SU-DHL-6 (cell line): ENCODE data around the gene MYL6B.

Source experiments
- H2AFZ ChIP-seq: fragments of 200-600 bp; sonication (generic); 2 replicates; pipeline ENCODE4 v1.6.1; 2014; ENCODE audit warnings: low read depth, mild to moderate bottlenecking, moderate library complexity, mixed read lengths, antibody characterized with exemption, low read length; ENCODE audit not compliant: severe bottlenecking
- H3F3A ChIP-seq: fragments of 200-600 bp; shearing (Covaris generic); 2 replicates; pipeline ENCODE4 v1.6.0; 2016; ENCODE audit warnings: antibody characterized with exemption, mild to moderate bottlenecking; ENCODE audit not compliant: insufficient read depth
- H3K27ac ChIP-seq: fragments of 200-600 bp; sonication (generic); 2 replicates; pipeline ENCODE4 v1.5.1; 2016; ENCODE audit warnings: low read depth, mild to moderate bottlenecking, low read length, moderate library complexity, mixed read lengths
- H3K27me3 ChIP-seq: fragments of 200-600 bp; sonication (generic), shearing (Covaris generic); 2 replicates; pipeline ENCODE4 v1.6.0; 2014; ENCODE audit warnings: mild to moderate bottlenecking, low read length
- H3K36me3 ChIP-seq: fragments of 200-600 bp; sonication (generic); 2 replicates; pipeline ENCODE4 v1.6.1; 2014; ENCODE audit warnings: mild to moderate bottlenecking, low read length, mixed read lengths
- H3K4me2 ChIP-seq: fragments of 300-600, 200-600 bp; shearing (Covaris generic), sonication (generic); 2 replicates; pipeline ENCODE4 v1.6.0; 2014; ENCODE audit warnings: low read length, low read depth, mild to moderate bottlenecking; ENCODE audit not compliant: poor library complexity, severe bottlenecking
- H3K4me3 ChIP-seq: fragments of 200-600 bp; sonication (generic); 2 replicates; pipeline ENCODE4 v1.5.1; 2014; ENCODE audit warnings: antibody characterized with exemption, low read length, mild to moderate bottlenecking, mixed read lengths; ENCODE audit not compliant: insufficient read depth, poor library complexity, severe bottlenecking
- H3K79me2 ChIP-seq: fragments of 200-600 bp; sonication (generic); 2 replicates; pipeline ENCODE4 v1.6.1; 2014; ENCODE audit warnings: mild to moderate bottlenecking, low read length, moderate library complexity; ENCODE audit not compliant: insufficient read depth
- H3K9ac ChIP-seq: fragments of 200-600 bp; sonication (generic); 2 replicates; pipeline ENCODE4 v1.7.0; 2014; ENCODE audit warnings: mild to moderate bottlenecking, low read length
- H3K9me2 ChIP-seq: fragments of 200-600 bp; sonication (generic); replicated peaks from 2 replicates; pipeline ENCODE4 v1.6.1; 2014; ENCODE audit warnings: low read length; ENCODE audit not compliant: insufficient read depth
- H3K9me3 ChIP-seq: fragments of 200-600 bp; sonication (generic); 2 replicates; pipeline ENCODE4 v1.6.1; 2014; ENCODE audit warnings: low read length, mixed read lengths; ENCODE audit not compliant: insufficient read depth
- H4K20me1 ChIP-seq: fragments of 200-600 bp; sonication (generic); 2 replicates; pipeline ENCODE4 v1.6.1; 2014; ENCODE audit warnings: low read depth, mild to moderate bottlenecking, antibody characterized with exemption, low read length, moderate library complexity, mixed read lengths
- CTCF ChIP-seq: fragments of 200-600 bp; sonication (generic); IDR thresholded peaks from one replicate; pipeline ENCODE4 v1.5.1; 2017; ENCODE audit warnings: antibody characterized with exemption, mild to moderate bottlenecking, low read length, moderate library complexity; ENCODE audit not compliant: insufficient read depth, poor library complexity, severe bottlenecking
- EZH2phosphoT487 ChIP-seq: fragments of 200-600 bp; sonication (generic), shearing (Covaris generic); conservative IDR thresholded peaks from 2 replicates; pipeline ENCODE4 v1.6.1; 2018; ENCODE audit warnings: mild to moderate bottlenecking, antibody characterized with exemption, low read length, moderate library complexity, mixed read lengths

The MYL6B gene

GRCh38 chr12:56152132-56152755, at the start of gene MYL6B:
MYL6B (plus strand) TSS chr12:56152587; CDS start chr12:56153919, 1,332 bp downstream.
- no peaks in the 10 kb centered on the region for H3K27me3 ChIP-seq
- no peak for TF ChIP-seq EZH2phosphoT487
- TF ChIP-seq CTCF = no peak
- H3K27ac ChIP-seq = peak within 1 kb of the TSS; percentile 85
- H3K36me3 ChIP-seq = no peaks in the 10 kb centered on the region
- H3F3A ChIP-seq = peaks cover 14% of the 10 kb centered on the region; the same call in 1 of the 2 replicates
- H2AFZ ChIP-seq = peak within 1 kb of the TSS; percentile 36
- H3K9me3 ChIP-seq = no peaks in the 10 kb centered on the region
- H3K4me3 ChIP-seq = peak within 1 kb of the TSS; percentile 74
- peaks cover 6% of the 10 kb centered on the region; the same call in 1 of the 2 replicates for H3K79me2 ChIP-seq
- H3K9ac ChIP-seq = peak within 1 kb of the TSS; percentile 77
- H3K4me2 ChIP-seq = peak within 1 kb of the TSS; percentile 80
- H3K9me2 ChIP-seq = no peaks in the 10 kb centered on the region
- H4K20me1 ChIP-seq = no peaks in the 10 kb centered on the region

- TF ChIP-seq CTCF (no peak), EZH2phosphoT487 (no peak)
- Histone ChIP-seq H3K79me2 (peaks cover 33% of the 10 kb centered on the region), H3F3A (peaks cover 18% of the 10 kb centered on the region), H3K9ac (0 out of 2 replicates have a peak overlapping the region, but pooled peaks have one; percentile 100), H2AFZ (no peak overlapping the region), H3K9me2 (no peaks in the 10 kb centered on the region), H3K9me3 (no peaks in the 10 kb centered on the region), H3K27ac (no peak overlapping the region), H3K27me3 (no peaks in the 10 kb centered on the region), H4K20me1 (peaks cover 9% of the 10 kb centered on the region; the same call in 1 of the 2 replicates), H3K4me3 (no peak overlapping the region), H3K4me2 (peak overlapping the region; percentile 84), H3K36me3 (peaks cover 12% of the 10 kb centered on the region)
Measured at GRCh38 chr12:56102683-56103065, 49.7 kb upstream of the MYL6B start.

- Histone ChIP-seq H3K9me2 (no peaks in the 10 kb centered on the region), H3K4me3 (peak overlapping the region; percentile 86), H3K79me2 (peaks cover 39% of the 10 kb centered on the region), H3K9ac (peak overlapping the region; percentile 100), H3K4me2 (peak overlapping the region; percentile 84), H4K20me1 (peaks cover 9% of the 10 kb centered on the region; the same call in 1 of the 2 replicates), H2AFZ (peak overlapping the region; percentile 95), H3F3A (peaks cover 18% of the 10 kb centered on the region), H3K27me3 (no peaks in the 10 kb centered on the region), H3K36me3 (peaks cover 17% of the 10 kb centered on the region), H3K9me3 (no peaks in the 10 kb centered on the region), H3K27ac (peak overlapping the region; percentile 72; the same call in 1 of the 2 replicates)
- no peak for TF ChIP-seq EZH2phosphoT487
- TF ChIP-seq CTCF = no peak
Measured at GRCh38 chr12:56103066-56103711, 49.2 kb upstream of the MYL6B start.
